HG02870 (cell line): Measurements from ENCODE around the gene GUCY1B1.

Experiments used
- ATAC-seq: cut with Tn5 transposase; IDR thresholded peaks from one replicate; pipeline ENCODE4 v1.9.1; 2021; ENCODE audit warnings: mild to moderate bottlenecking, moderate library complexity; ENCODE audit not compliant: unreplicated experiment

The GUCY1B1 gene

GRCh38 chr4:155855897-155856296 lies 97.1 kb downstream of the GUCY1B1 start:
- ATAC-seq = no peak
